Activated naive CD4-positive, alpha-beta T cell treated with anti-CD3 and anti-CD28 coated beads, Interleukin-2, amount 10 ng/mL, durations not matched to agents 7 days and 5 days (primary cell): Measurements from ENCODE around the gene RAB1B.
"Not testable (repeated sequence)": the region's sequence is repeated elsewhere in the genome, so short reads cannot be mapped to it uniquely, and the experiment has no call there.

ENCODE experiments used
- CTCF ChIA-PET: fragments of 350-600 bp; sonication (Branson Sonifier 250); formaldehyde crosslinking; loops from one replicate; lab custom pipeline; 2021; ENCODE audit warnings: antibody characterized with exemption; lab: Charles Lee
- DNase-seq: peaks from one replicate; pipeline ENCODE4 v3.0.0-alpha.2; 2020
- H3K27ac Mint-ChIP-seq: one replicate; pipeline ENCODE4 v1.8.0; 2021; ENCODE audit warnings: mild to moderate bottlenecking, moderate library complexity, mixed read lengths
- H3K27me3 Mint-ChIP-seq: one replicate; pipeline ENCODE4 v1.8.0; 2021; ENCODE audit warnings: mild to moderate bottlenecking, mixed read lengths
- H3K36me3 Mint-ChIP-seq: one replicate; pipeline ENCODE4 v1.8.0; 2021; ENCODE audit warnings: mixed read lengths
- H3K4me1 Mint-ChIP-seq: one replicate; pipeline ENCODE4 v1.8.0; 2021; ENCODE audit warnings: mixed read lengths
- H3K4me3 Mint-ChIP-seq: one replicate; pipeline ENCODE4 v1.8.0; 2021; ENCODE audit warnings: mild to moderate bottlenecking, moderate library complexity, mixed read lengths
- H3K9me3 Mint-ChIP-seq: one replicate; pipeline ENCODE4 v1.8.0; 2021; ENCODE audit warnings: mixed read lengths

The RAB1B gene

GRCh38 chr11:66294626-66295620 lies 26.5 kb downstream of the RAB1B start:
- Mint-ChIP-seq H3K36me3 (no peaks in the 10 kb centered on the region), H3K27me3 (peaks cover 64% of the 10 kb centered on the region), H3K4me3 (no peak overlapping the region), H3K4me1 (peaks cover 20% of the 10 kb centered on the region), H3K9me3 (no peaks in the 10 kb centered on the region), H3K27ac (no peak overlapping the region)
- CTCF ChIA-PET: no interaction called here
- no peak for DNase-seq

- H3K27ac Mint-ChIP-seq: no peak overlapping the region
- H3K4me3 Mint-ChIP-seq: no peak overlapping the region
- CTCF ChIA-PET: interaction anchor here (0.6 kb wide), 1 partner anchor 75 kb away, joined by 4 read pairs; no protein-coding TSS in a partner anchor
- peaks cover 45% of the 10 kb centered on the region for H3K27me3 Mint-ChIP-seq
- H3K9me3 Mint-ChIP-seq: no peaks in the 10 kb centered on the region
- no peaks in the 10 kb centered on the region for H3K36me3 Mint-ChIP-seq
- no peak for DNase-seq
- peaks cover 3% of the 10 kb centered on the region for H3K4me1 Mint-ChIP-seq
These were observed 29.2 kb downstream of the RAB1B start for GRCh38 chr11:66297610-66298009.

GRCh38 chr11:66299186-66299585 lies 30.7 kb downstream of the RAB1B start:
- Mint-ChIP-seq H3K36me3 (no peaks in the 10 kb centered on the region), H3K4me1 (no peaks in the 10 kb centered on the region), H3K27me3 (peaks cover 29% of the 10 kb centered on the region), H3K27ac (no peak overlapping the region), H3K4me3 (no peak overlapping the region), H3K9me3 (no peaks in the 10 kb centered on the region)
- CTCF ChIA-PET: no interaction called here
- no peak for DNase-seq

GRCh38 chr11:66302656-66303055 lies 34.2 kb downstream of the RAB1B start:
- H3K27me3 Mint-ChIP-seq: peaks cover 7% of the 10 kb centered on the region
- H3K4me3 Mint-ChIP-seq: no peak overlapping the region
- no peaks in the 10 kb centered on the region for H3K36me3 Mint-ChIP-seq
- no peaks in the 10 kb centered on the region for H3K4me1 Mint-ChIP-seq
- CTCF ChIA-PET: interaction anchor here (0.9 to 2.6 kb wide), 2 partner anchors 9 to 11 kb away, joined by 3 to 14 read pairs; partner anchors contain the start of gene TMEM151A
- no peak overlapping the region for H3K27ac Mint-ChIP-seq
- H3K9me3 Mint-ChIP-seq: no peaks in the 10 kb centered on the region
- DNase-seq: no peak

GRCh38 chr11:66309475-66309874 lies 41.0 kb downstream of the RAB1B start:
- peaks cover 15% of the 10 kb centered on the region for H3K27me3 Mint-ChIP-seq
- H3K36me3 Mint-ChIP-seq: no peaks in the 10 kb centered on the region
- H3K9me3 Mint-ChIP-seq: no peaks in the 10 kb centered on the region
- no peak overlapping the region for H3K4me3 Mint-ChIP-seq
- no peak for DNase-seq
- CTCF ChIA-PET: interaction anchor here (0.6 to 6.6 kb wide), 4 partner anchors 20 to 129 kb away, joined by 3 to 80 read pairs (median 6); partner anchors contain the start of genes MRPL11 and RIN1
- H3K27ac Mint-ChIP-seq: no peak overlapping the region
- peaks cover 20% of the 10 kb centered on the region for H3K4me1 Mint-ChIP-seq

GRCh38 chr11:66310324-66310723 lies 41.9 kb downstream of the RAB1B start:
- Mint-ChIP-seq H3K27ac (no peak overlapping the region), H3K4me1 (peaks cover 28% of the 10 kb centered on the region), H3K4me3 (no peak overlapping the region), H3K27me3 (peaks cover 21% of the 10 kb centered on the region), H3K36me3 (peaks cover 2% of the 10 kb centered on the region), H3K9me3 (no peaks in the 10 kb centered on the region)
- DNase-seq: no peak
- CTCF ChIA-PET: interaction anchor here (1.2 to 6.6 kb wide), 5 partner anchors 16 to 78 kb away, joined by 3 to 80 read pairs (median 15); partner anchors contain the start of gene RIN1

GRCh38 chr11:66310803-66311440 lies 42.5 kb downstream of the RAB1B start:
- DNase-seq, H3K4me3 Mint-ChIP-seq, H3K9me3 Mint-ChIP-seq, H3K36me3 Mint-ChIP-seq: not testable (repeated sequence)
- H3K4me1 Mint-ChIP-seq: peaks cover 34% of the 10 kb centered on the region
- CTCF ChIA-PET: interaction anchor here (0.7 to 6.6 kb wide), 26 partner anchors 9 to 110 kb away, joined by 3 to 80 read pairs (median 4); partner anchors contain the start of genes B4GAT1, BRMS1, NPAS4 and RIN1
- H3K27ac Mint-ChIP-seq: peak overlapping the region; percentile 3
- H3K27me3 Mint-ChIP-seq: peaks cover 24% of the 10 kb centered on the region

- no peak for DNase-seq
- H3K4me3 Mint-ChIP-seq: peak overlapping the region; percentile 85
- CTCF ChIA-PET: interaction anchor here (0.7 to 6.6 kb wide), 26 partner anchors 10 to 110 kb away, joined by 3 to 80 read pairs (median 4); partner anchors contain the start of genes B4GAT1, BRMS1, NPAS4 and RIN1
- peaks cover 38% of the 10 kb centered on the region for H3K4me1 Mint-ChIP-seq
- H3K36me3 Mint-ChIP-seq: peaks cover 4% of the 10 kb centered on the region
- H3K27ac Mint-ChIP-seq: peak overlapping the region; percentile 100
- peaks cover 24% of the 10 kb centered on the region for H3K27me3 Mint-ChIP-seq
- H3K9me3 Mint-ChIP-seq: no peaks in the 10 kb centered on the region
These were observed 43.1 kb downstream of the RAB1B start for GRCh38 chr11:66311470-66311964.

- Mint-ChIP-seq H3K36me3 (peaks cover 4% of the 10 kb centered on the region), H3K27me3 (peaks cover 24% of the 10 kb centered on the region), H3K4me3 (peak overlapping the region; percentile 85), H3K4me1 (peaks cover 39% of the 10 kb centered on the region), H3K9me3 (no peaks in the 10 kb centered on the region), H3K27ac (peak overlapping the region; percentile 100)
- CTCF ChIA-PET: interaction anchor here (0.7 to 6.6 kb wide), 29 partner anchors 10 to 109 kb away, joined by 3 to 80 read pairs (median 4); partner anchors contain the start of genes B4GAT1, BRMS1, NPAS4 and RIN1
- peak; percentile 98 for DNase-seq
These were observed 43.6 kb downstream of the RAB1B start for GRCh38 chr11:66311965-66312548.

GRCh38 chr11:66312549-66313320 lies 44.3 kb downstream of the RAB1B start:
- Mint-ChIP-seq H3K36me3 (peaks cover 4% of the 10 kb centered on the region), H3K4me1 (peaks cover 46% of the 10 kb centered on the region), H3K27ac (peak overlapping the region; percentile 100), H3K9me3 (no peaks in the 10 kb centered on the region), H3K4me3 (peak overlapping the region; percentile 85), H3K27me3 (peaks cover 19% of the 10 kb centered on the region)
- DNase-seq: peak; percentile 100
- CTCF ChIA-PET: interaction anchor here (0.9 to 6.6 kb wide), 15 partner anchors 9 to 109 kb away, joined by 3 to 80 read pairs (median 9); partner anchors contain the start of genes B4GAT1, BRMS1, NPAS4 and RIN1

GRCh38 chr11:66313321-66314185 lies 45.1 kb downstream of the RAB1B start:
- DNase-seq: no peak
- peaks cover 19% of the 10 kb centered on the region for H3K27me3 Mint-ChIP-seq
- peak overlapping the region; percentile 85 for H3K4me3 Mint-ChIP-seq
- peaks cover 6% of the 10 kb centered on the region for H3K36me3 Mint-ChIP-seq
- H3K4me1 Mint-ChIP-seq: peaks cover 54% of the 10 kb centered on the region
- H3K9me3 Mint-ChIP-seq: no peaks in the 10 kb centered on the region
- CTCF ChIA-PET: interaction anchor here (1.1 to 6.6 kb wide), 6 partner anchors 13 to 74 kb away, joined by 9 to 80 read pairs (median 28); partner anchors contain the start of genes B4GAT1, BRMS1 and RIN1
- peak overlapping the region; percentile 100 for H3K27ac Mint-ChIP-seq

GRCh38 chr11:66314186-66314501 lies 45.7 kb downstream of the RAB1B start:
- peak overlapping the region; percentile 100 for H3K27ac Mint-ChIP-seq
- H3K9me3 Mint-ChIP-seq: peaks cover 1% of the 10 kb centered on the region
- peaks cover 60% of the 10 kb centered on the region for H3K4me1 Mint-ChIP-seq
- DNase-seq: no peak
- H3K27me3 Mint-ChIP-seq: peaks cover 15% of the 10 kb centered on the region
- CTCF ChIA-PET: interaction anchor here (6.6 kb wide), 1 partner anchor 74 kb away, joined by 80 read pairs; no protein-coding TSS in a partner anchor
- H3K36me3 Mint-ChIP-seq: peaks cover 11% of the 10 kb centered on the region
- peak overlapping the region; percentile 85 for H3K4me3 Mint-ChIP-seq
